Activated CD8-positive, alpha-beta T cell treated with anti-CD3 and anti-CD28 coated beads, Interleukin-2, amount 10 ng/mL, durations not matched to agents 7 days and 5 days (primary cell): ENCODE measurements around the gene ORC6. TPM values are rescaled to one million over a fixed set of nuclear protein-coding genes. Genes with fewer than 3 reads are reported as not detected.

Source experiments
- ATAC-seq: fragments of 150-1000 bp; cut with Tn5 transposase; one replicate; pipeline ENCODE4 v1.10.0; 2021; ENCODE audit warnings: moderate library complexity
- CTCF ChIA-PET: fragments of 350-600 bp; sonication (Branson Sonifier 250); formaldehyde crosslinking; loops from one replicate; lab custom pipeline; 2021; ENCODE audit warnings: antibody characterized with exemption; lab: Charles Lee
- POLR2A ChIA-PET: fragments of 350-600 bp; sonication (Branson Sonifier 250); formaldehyde crosslinking; loops from one replicate; lab custom pipeline; 2021; ENCODE audit warnings: antibody characterized with exemption; lab: Charles Lee
- DNase-seq: peaks from one replicate; pipeline ENCODE4 v3.0.0-alpha.2; 2020
- H3K27ac Mint-ChIP-seq: one replicate; pipeline ENCODE4 v1.8.0; 2021; ENCODE audit warnings: mild to moderate bottlenecking, mixed read lengths
- H3K27me3 Mint-ChIP-seq: one replicate; pipeline ENCODE4 v1.8.0; 2021; ENCODE audit warnings: low read depth, mixed read lengths
- H3K36me3 Mint-ChIP-seq: one replicate; pipeline ENCODE4 v1.8.0; 2021; ENCODE audit warnings: low read depth, mixed read lengths
- H3K4me1 Mint-ChIP-seq: one replicate; pipeline ENCODE4 v1.8.0; 2021; ENCODE audit warnings: low read depth, mixed read lengths
- H3K4me3 Mint-ChIP-seq: one replicate; pipeline ENCODE4 v1.8.0; 2021; ENCODE audit warnings: mild to moderate bottlenecking, mixed read lengths
- H3K9me3 Mint-ChIP-seq: one replicate; pipeline ENCODE4 v1.8.0; 2022; ENCODE audit warnings: mixed read lengths; ENCODE audit not compliant: insufficient read depth
- total RNA-seq, 2 experiments: library from RNA; stranded (reverse); gene quantifications; one replicate each; pipeline ENCODE4 v1.2.3, GENCODE V29; 2021

Gene ORC6
- total RNA-seq, 2 experiments from 2014 or later: 44.4 to 48.1 TPM

DNA sequence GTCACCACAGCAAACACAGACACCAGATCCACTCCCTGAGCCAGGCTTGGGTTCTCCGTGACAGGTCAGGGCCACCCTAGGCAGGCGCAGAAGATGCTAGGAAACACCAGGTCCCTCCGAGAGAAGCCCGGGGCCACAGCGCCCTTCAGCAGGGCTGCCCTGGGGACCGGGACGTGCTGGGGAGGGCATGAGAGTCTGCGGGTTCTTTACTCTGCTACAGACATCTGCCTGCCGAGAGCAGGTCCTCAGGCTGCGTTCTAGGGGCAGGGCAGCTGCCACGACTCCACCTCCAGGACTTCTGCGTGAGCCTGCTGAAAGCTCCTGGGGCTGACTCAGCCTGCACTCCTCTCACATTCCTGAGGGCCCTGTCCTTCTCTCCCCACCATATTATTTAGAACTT is 47.2 kb downstream of the ORC6 start:
- H3K27ac Mint-ChIP-seq: no peak overlapping the region
- H3K4me1 Mint-ChIP-seq: no peaks in the 10 kb centered on the region
- ChIA-PET POLR2A (no interaction called here), CTCF (no interaction called here)
- DNase-seq (no peak), ATAC-seq (no peak)
- no peaks in the 10 kb centered on the region for H3K36me3 Mint-ChIP-seq
- no peaks in the 10 kb centered on the region for H3K27me3 Mint-ChIP-seq
- H3K4me3 Mint-ChIP-seq: no peak overlapping the region
- H3K9me3 Mint-ChIP-seq: no peaks in the 10 kb centered on the region

DNA sequence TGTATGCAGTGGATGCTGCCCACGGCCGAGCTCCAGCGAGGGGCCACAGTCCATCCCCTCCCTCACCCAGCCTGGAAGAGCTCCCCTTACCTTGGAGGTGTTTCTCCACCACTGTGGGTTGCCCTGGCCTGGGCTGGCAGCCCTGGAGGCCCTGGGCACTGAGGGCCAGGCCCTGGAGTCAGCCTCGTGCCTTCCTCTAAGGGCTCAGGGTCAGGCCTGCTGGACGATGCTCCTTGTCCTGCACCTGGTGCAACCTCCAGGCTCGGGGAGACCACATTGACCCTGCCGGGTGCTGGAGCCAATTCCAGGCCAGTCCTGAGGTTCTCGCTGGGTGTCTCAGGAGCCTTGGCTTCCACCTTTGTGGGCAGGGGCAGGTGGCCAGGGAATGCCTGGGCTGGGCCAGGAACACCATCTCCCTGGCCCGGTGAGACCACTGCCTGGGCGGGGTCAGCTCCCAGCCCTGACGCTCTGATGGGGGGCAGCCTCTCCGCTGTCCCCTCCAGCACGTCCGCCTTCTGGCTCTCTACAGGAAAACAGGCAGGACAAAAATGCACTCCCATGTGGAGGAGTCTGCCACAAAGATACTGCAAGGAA is 48.3 kb downstream of the ORC6 start:
- Mint-ChIP-seq H3K4me3 (no peak overlapping the region), H3K4me1 (no peaks in the 10 kb centered on the region), H3K9me3 (no peaks in the 10 kb centered on the region), H3K27me3 (no peaks in the 10 kb centered on the region), H3K27ac (no peak overlapping the region), H3K36me3 (no peaks in the 10 kb centered on the region)
- ATAC-seq: no peak
- DNase-seq: no peak
- ChIA-PET POLR2A (no interaction called here), CTCF (no interaction called here)

GRCh38 chr16:46739934-46740333 is 50.5 kb downstream of the ORC6 start:
- no peaks in the 10 kb centered on the region for H3K9me3 Mint-ChIP-seq
- POLR2A ChIA-PET: no interaction called here
- no peaks in the 10 kb centered on the region for H3K27me3 Mint-ChIP-seq
- no peak overlapping the region for H3K4me3 Mint-ChIP-seq
- H3K4me1 Mint-ChIP-seq: peaks cover 5% of the 10 kb centered on the region
- ATAC-seq (no peak), DNase-seq (no peak)
- CTCF ChIA-PET: no interaction called here
- no peaks in the 10 kb centered on the region for H3K36me3 Mint-ChIP-seq
- H3K27ac Mint-ChIP-seq: no peak overlapping the region

GRCh38 chr16:46743232-46743719 is 53.8 kb downstream of the ORC6 start:
- CTCF ChIA-PET: interaction anchor here (1.5 kb wide), 1 partner anchor 70 kb away, joined by 4 read pairs; no protein-coding TSS in a partner anchor
- Mint-ChIP-seq H3K27me3 (no peaks in the 10 kb centered on the region), H3K9me3 (no peaks in the 10 kb centered on the region), H3K27ac (peak overlapping the region; percentile 65), H3K4me1 (peaks cover 5% of the 10 kb centered on the region), H3K4me3 (no peak overlapping the region), H3K36me3 (no peaks in the 10 kb centered on the region)
- no peak for DNase-seq
- ATAC-seq: no peak
- POLR2A ChIA-PET: no interaction called here

GRCh38 chr16:46745617-46746016 is 56.2 kb downstream of the ORC6 start:
- Mint-ChIP-seq H3K36me3 (no peaks in the 10 kb centered on the region), H3K4me3 (no peak overlapping the region), H3K9me3 (no peaks in the 10 kb centered on the region), H3K27me3 (no peaks in the 10 kb centered on the region), H3K4me1 (peaks cover 5% of the 10 kb centered on the region), H3K27ac (no peak overlapping the region)
- no peak for ATAC-seq
- POLR2A ChIA-PET: no interaction called here
- CTCF ChIA-PET: no interaction called here
- no peak for DNase-seq

- ATAC-seq: no peak
- Mint-ChIP-seq H3K27me3 (no peaks in the 10 kb centered on the region), H3K4me3 (no peak overlapping the region), H3K9me3 (no peaks in the 10 kb centered on the region), H3K4me1 (peaks cover 5% of the 10 kb centered on the region), H3K36me3 (no peaks in the 10 kb centered on the region), H3K27ac (no peak overlapping the region)
- no peak for DNase-seq
- ChIA-PET CTCF (no interaction called here), POLR2A (no interaction called here)
These were observed 57.6 kb downstream of the ORC6 start for GRCh38 chr16:46746821-46747776.

Other genes starting within 250 kb of the ORC6 start
- gene SHCBP1, start 68.3 kb upstream of the ORC6 start, total RNA-seq: 10 to 100 TPM; 54.7 to 60.2 TPM
- gene VPS35, start 481 bp upstream of the ORC6 start, total RNA-seq: 10 to 100 TPM; 72.9 to 76.1 TPM
- gene MYLK3, start 58.7 kb downstream of the ORC6 start, total RNA-seq: under 1 TPM in 1 of 2 experiments, not detected in 1; 0.23 TPM
- gene C16orf87, start 141.5 kb downstream of the ORC6 start, total RNA-seq: 1 to 10 TPM; 7.5 to 8.4 TPM
- gene GPT2, start 194.7 kb downstream of the ORC6 start, total RNA-seq: 1 to 10 TPM; 5.4 to 7.3 TPM